Measurements from ENCODE around the gene RPAIN.

RPAIN gene

DNA sequence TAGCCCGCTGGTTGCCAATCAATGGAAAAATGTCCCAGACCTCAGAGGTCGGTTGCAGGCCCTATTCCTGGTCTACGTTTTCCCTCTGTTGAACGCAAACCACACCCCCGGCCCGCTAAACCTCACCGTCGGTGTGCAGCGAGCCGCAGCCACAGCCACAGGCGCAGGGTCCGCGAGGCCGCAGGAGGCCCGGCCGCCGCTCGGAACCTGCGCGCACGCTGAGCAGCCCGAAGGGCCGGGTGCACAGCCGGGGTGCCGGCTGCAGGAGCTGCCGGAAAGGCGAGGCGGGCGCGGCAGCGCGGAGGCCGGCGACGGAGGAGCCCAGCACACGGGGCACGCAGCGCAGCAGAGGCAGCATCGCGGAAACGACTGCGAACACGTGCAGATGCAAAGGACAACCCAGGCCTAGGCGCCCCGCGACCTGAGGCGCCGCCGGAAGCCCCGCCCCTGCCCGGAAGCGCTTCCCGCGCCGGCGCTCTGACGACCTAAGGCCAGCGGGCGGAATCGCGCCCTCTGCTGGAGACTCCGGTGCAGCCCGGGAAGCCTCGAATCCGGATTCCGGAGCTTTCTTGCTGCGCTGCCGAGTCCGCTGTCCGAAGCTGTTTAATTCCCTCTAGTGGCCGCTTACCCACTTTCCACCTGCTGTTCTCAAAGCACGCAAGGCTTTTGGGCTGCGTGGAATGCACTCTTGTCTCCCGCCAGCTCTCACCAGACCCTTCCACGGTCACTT, 18.9 kb downstream of the RPAIN start, which contains the start of gene C1QBP:
C1QBP (minus strand) TSS at position 440 of the 730 bp plus-strand sequence; CDS start at position 358, 82 bp downstream.
- TF ChIP-seq, protein P1, sequence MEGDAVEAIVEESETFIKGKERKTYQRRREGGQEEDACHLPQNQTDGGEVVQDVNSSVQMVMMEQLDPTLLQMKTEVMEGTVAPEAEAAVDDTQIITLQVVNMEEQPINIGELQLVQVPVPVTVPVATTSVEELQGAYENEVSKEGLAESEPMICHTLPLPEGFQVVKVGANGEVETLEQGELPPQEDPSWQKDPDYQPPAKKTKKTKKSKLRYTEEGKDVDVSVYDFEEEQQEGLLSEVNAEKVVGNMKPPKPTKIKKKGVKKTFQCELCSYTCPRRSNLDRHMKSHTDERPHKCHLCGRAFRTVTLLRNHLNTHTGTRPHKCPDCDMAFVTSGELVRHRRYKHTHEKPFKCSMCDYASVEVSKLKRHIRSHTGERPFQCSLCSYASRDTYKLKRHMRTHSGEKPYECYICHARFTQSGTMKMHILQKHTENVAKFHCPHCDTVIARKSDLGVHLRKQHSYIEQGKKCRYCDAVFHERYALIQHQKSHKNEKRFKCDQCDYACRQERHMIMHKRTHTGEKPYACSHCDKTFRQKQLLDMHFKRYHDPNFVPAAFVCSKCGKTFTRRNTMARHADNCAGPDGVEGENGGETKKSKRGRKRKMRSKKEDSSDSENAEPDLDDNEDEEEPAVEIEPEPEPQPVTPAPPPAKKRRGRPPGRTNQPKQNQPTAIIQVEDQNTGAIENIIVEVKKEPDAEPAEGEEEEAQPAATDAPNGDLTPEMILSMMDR (IDR thresholded peaks at IDR 0.05; ENCODE audit: insufficient read depth, low read length, missing control alignments) = peak; percentile 85
- POLR2A ChIA-PET = interaction anchor here (0.6 to 1.9 kb wide), 6 partner anchors 20 to 1697 kb away, joined by 3 to 7 read pairs (median 3); partner anchors contain the start of genes DHX33 and NUP88
- CTCF ChIA-PET = interaction anchor here (0.6 to 9.7 kb wide), 58 partner anchors 12 to 997 kb away, joined by 3 to 162 read pairs (median 4); partner anchors contain the start of genes AIPL1, DERL2, DHX33 and MIS12
- peak; percentile 55 for DNase-seq (ENCODE audit: low read depth, low spot score)
- peak within 1 kb of the TSS; percentile 84 for H3K4me3 ChIP-seq (ENCODE audit: low read depth, low read length)

GRCh38 chr17:5439446-5439764, 19.4 kb downstream of the RPAIN start:
- CTCF ChIA-PET = interaction anchor here (0.6 to 9.7 kb wide), 57 partner anchors 12 to 996 kb away, joined by 3 to 162 read pairs (median 4); partner anchors contain the start of genes AIPL1, DERL2, DHX33 and MIS12
- peak overlapping the region; percentile 40 for H3K4me3 ChIP-seq (ENCODE audit: low read depth, low read length)
- POLR2A ChIA-PET = interaction anchor here (0.7 to 1.9 kb wide), 5 partner anchors 20 to 1697 kb away, joined by 3 to 7 read pairs (median 3); partner anchors contain the start of genes DHX33 and NUP88
- TF ChIP-seq, protein P1 (IDR thresholded peaks at IDR 0.05; ENCODE audit: insufficient read depth, low read length, missing control alignments) = no peak
- DNase-seq (ENCODE audit: low read depth, low spot score) = no peak

- CTCF ChIA-PET = interaction anchor here (8.3 to 9.7 kb wide), 2 partner anchors 17 to 196 kb away, joined by 126 to 162 read pairs; no protein-coding TSS in a partner anchor
- POLR2A ChIA-PET = no interaction called here
- DNase-seq (ENCODE audit: low read depth, low spot score) = no peak
Measured at GRCh38 chr17:5443728-5444127, 23.7 kb downstream of the RPAIN start.

GRCh38 chr17:5444209-5444608, 24.2 kb downstream of the RPAIN start:
- POLR2A ChIA-PET = no interaction called here
- H3K4me3 ChIP-seq (ENCODE audit: low read depth, low read length) = no peak overlapping the region
- CTCF ChIA-PET = interaction anchor here (0.9 to 9.7 kb wide), 2 partner anchors 17 to 206 kb away, joined by 4 to 162 read pairs; no protein-coding TSS in a partner anchor
- DNase-seq (ENCODE audit: low read depth, low spot score) = no peak
- TF ChIP-seq, protein P1 (IDR thresholded peaks at IDR 0.05; ENCODE audit: insufficient read depth, low read length, missing control alignments) = no peak

More at GRCh38 chr17:5443728-5444127, 23.7 kb downstream of the RPAIN start:
- no peak overlapping the region for H3K4me3 ChIP-seq (ENCODE audit: low read depth, low read length)
- TF ChIP-seq, protein P1 (IDR thresholded peaks at IDR 0.05; ENCODE audit: insufficient read depth, low read length, missing control alignments) = no peak

- POLR2A ChIA-PET = no interaction called here
- no peak for DNase-seq (ENCODE audit: low read depth, low spot score)
- CTCF ChIA-PET = interaction anchor here (0.8 to 8.3 kb wide), 2 partner anchors 7 to 14 kb away, joined by 3 to 90 read pairs; partner anchors contain the start of gene C1QBP
Measured at GRCh38 chr17:5446786-5447185, 26.8 kb downstream of the RPAIN start.

More at GRCh38 chr17:5446786-5447185, 26.8 kb downstream of the RPAIN start:
- H3K4me3 ChIP-seq (ENCODE audit: low read depth, low read length) = no peak overlapping the region
- TF ChIP-seq, protein P1 (IDR thresholded peaks at IDR 0.05; ENCODE audit: insufficient read depth, low read length, missing control alignments) = no peak
